Heart left ventricle (tissue), 16 donors: ENCODE measurements around the gene PAK1. TPM values are rescaled to one million over a fixed set of nuclear protein-coding genes. Genes with fewer than 3 reads are reported as not detected.

Experiments used
- ATAC-seq, 4 donors: fragments of 200-7000 bp; cut with Tn5 transposase; one replicate each; pipeline ENCODE4 v1.9.1; 2020 to 2022; ENCODE audit warnings: moderate library complexity in 4 of 4, mild to moderate bottlenecking in 3 of 4, moderate number of reproducible peaks in 1 of 4
- DNase-seq, 5 donors: peaks; one replicate each; pipeline ENCODE4 v3.0.0-alpha.2; 2020
- H3K27ac ChIP-seq, 12 donors: fragments of 200-600 bp; sonication (generic) in 4 of 12; one replicate each; pipeline versions ENCODE4 v1.5.0 to v1.8.0; 2016 to 2022; ENCODE audit warnings: mild to moderate bottlenecking in 2 of 12
- H3K27me3 ChIP-seq, 9 donors: fragments of 200-600 bp; sonication (generic) in 2 of 9; one replicate each; pipeline versions ENCODE4 v1.5.1 to v1.8.0; 2016 to 2022; ENCODE audit warnings: mild to moderate bottlenecking in 3 of 9
- H3K36me3 ChIP-seq, 9 donors: fragments of 200-600 bp; sonication (generic) in 2 of 9; one replicate each; pipeline versions ENCODE4 v1.5.0 to v1.8.0; 2018 to 2022; ENCODE audit warnings: mild to moderate bottlenecking in 2 of 9
- H3K4me1 ChIP-seq, 12 donors: fragments of 200-600 bp; sonication (generic) in 4 of 12; one replicate each; pipeline versions ENCODE4 v1.5.0 to v1.8.0; 2016 to 2022; ENCODE audit warnings: mild to moderate bottlenecking in 3 of 12
- H3K4me3 ChIP-seq, 12 donors: fragments of 200-600 bp; sonication (generic) in 4 of 12; one replicate each; pipeline versions ENCODE4 v1.5.0 to v1.8.0; 2017 to 2022; ENCODE audit warnings: mild to moderate bottlenecking in 9 of 12, moderate library complexity in 4 of 12
- H3K9me3 ChIP-seq, 12 donors: fragments of 200-600 bp; sonication (generic) in 4 of 12; one replicate each; pipeline versions ENCODE4 v1.5.0 to v1.8.0; 2016 to 2022; ENCODE audit warnings: mild to moderate bottlenecking in 1 of 12
- CTCF ChIP-seq, 12 donors: fragments of 200-600 bp; sonication (generic) in 4 of 12; IDR thresholded peaks; one replicate each; pipeline versions ENCODE4 v1.5.0 to v1.8.0; 2018 to 2022; ENCODE audit warnings: antibody characterized with exemption in 12 of 12, mild to moderate bottlenecking in 5 of 12
- POLR2A ChIP-seq, 2 donors: fragments of 450-650 bp; IDR thresholded peaks; one replicate each; pipeline ENCODE4 v1.6.1; 2017; ENCODE audit warnings: antibody characterized with exemption in 2 of 2, mild to moderate bottlenecking in 2 of 2, moderate library complexity in 2 of 2
- WGBS, 4 donors: extraction: QIAGEN DNeasy Blood & Tissue Kit in 2 of 4; methylation state at CpG; one replicate each; pipeline versions ENCODE4 v1.1.5 to v1.1.7; 2013 to 2018; 5-methylcytosine and 5-hydroxymethylcytosine counted together
- intact Hi-C, 10 donors: fragments of 100-400 bp; cut with DNase I; formaldehyde crosslinking; loops; one replicate each; pipeline versions ENCODE4 v1.11.1 to v1.14.2; 2022
- polyA plus RNA-seq, 2 donors: library from polyadenylated mRNA; stranded (reverse); fragments of 200-250 nt; gene quantifications; one replicate each; pipeline ENCODE4 v1.2.3, GENCODE V29; 2013
- total RNA-seq, 9 donors: library from RNA; depleted of rRNA in 2 of 9; stranded (reverse); fragments of >200 nt in 2 of 9; fragmentation: NEBNext Ultra II Directional in 3 of 9; extraction: Animal tissue kit (Norgen Biotek cat#: 25700) in 3 of 9; gene quantifications; one replicate each; pipeline versions ENCODE4 v1.1.0 to v1.2.4, GENCODE V29; 2016 to 2023
- donor health status: ischemic (EF 13 %, LVEDD 7.1; RV severe dilation, severe dysfunction).
- donor health status: healthy with polysubstance abuse.
- donor health status: DM: no; HTN: yes; CAD: no.
- donor health status: DM: no; HTN: no; CAD: no.
- donor health status: ischemic (EF 25% LVEDD 6.9; RV normal size, moderate dysfunction).
- donor health status: ischemic (EF 25% LVEDD 5.7; RV mildly dilated, moderate dysfunction).
- donor health status: healthy.
- donor health status: DM: yes; HTN: yes; CAD: no.
- donor health status: ischemic (EF 35%, LVEDD 5.7; RV mildly dilated, moderate dysfunction).
- donor health status: nonischemic (EF 11% LVEDD 7.7; RV severe dilation, severe dysfunction).
- donor health status: DM: yes; HTN: yes; CAD: no.
- donor health status: PGD.
- donor health status: ischemic (EF 29% LVEDD 5.4; RV normal size, mild dysfunction).
- donor health status: nonischemic (EF 23%, LVEDD 6.1; RV moderate dilation, normal function).

The PAK1 gene
- total and polyA plus RNA-seq, 11 donors = 2.1 to 25.4 (median 5.9) TPM

DNA sequence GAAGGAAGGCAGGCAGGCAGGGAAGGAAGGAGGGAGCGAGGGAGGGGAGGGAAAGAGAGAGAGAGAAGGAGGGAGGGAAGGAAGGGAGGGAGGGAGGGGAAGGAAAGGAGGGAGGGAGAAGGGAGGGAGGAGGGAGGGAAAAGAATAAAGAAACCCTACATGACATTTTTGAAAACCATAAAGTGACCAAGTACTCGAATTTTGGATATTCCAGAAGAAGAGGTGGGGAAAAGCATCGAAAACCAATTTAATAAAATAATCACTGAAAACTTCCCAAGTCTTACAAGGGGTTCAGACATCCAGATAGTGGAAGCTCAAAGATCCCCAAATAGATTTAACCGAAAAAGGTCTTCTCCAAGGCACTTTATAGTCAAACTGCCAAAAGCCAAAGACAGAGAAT is 184.2 kb downstream of the PAK1 start:
- intact Hi-C loops = no loop called here
- WGBS, 4 donors = 79 to 85% (median 82%) methylated on average over 4 of the region's 4 CpGs
- DNase-seq (no peak), ATAC-seq (no peak)
- Histone ChIP-seq H3K27me3 (peaks cover 0 to 10% (median 0%) of the 10 kb centered on the region in 9 donors), H3K36me3 (no peaks in the 10 kb centered on the region), H3K9me3 (peaks cover 0 to 7% (median 0%) of the 10 kb centered on the region in 12 donors), H3K4me3 (no peak overlapping the region), H3K4me1 (no peaks in the 10 kb centered on the region), H3K27ac (no peak overlapping the region)
- no peak for TF ChIP-seq CTCF (IDR thresholded peaks at IDR 0.05)
- no peak for TF ChIP-seq POLR2A (IDR thresholded peaks at IDR 0.05)

GRCh38 chr11:77287615-77288273 is 186.2 kb downstream of the PAK1 start:
- ATAC-seq (no peak), DNase-seq (no peak)
- intact Hi-C loops = no loop called here
- Histone ChIP-seq H3K36me3 (no peaks in the 10 kb centered on the region), H3K4me1 (no peaks in the 10 kb centered on the region), H3K27me3 (peaks cover 0 to 10% (median 0%) of the 10 kb centered on the region in 9 donors), H3K27ac (no peak overlapping the region), H3K4me3 (no peak overlapping the region), H3K9me3 (no peaks in the 10 kb centered on the region)
- TF ChIP-seq POLR2A (IDR thresholded peaks at IDR 0.05) (no peak), CTCF (IDR thresholded peaks at IDR 0.05) (no peak)
- WGBS, 4 donors = 81 to 86% (median 85%) methylated on average over 5 of the region's 5 CpGs

- Histone ChIP-seq H3K36me3 (no peaks in the 10 kb centered on the region), H3K9me3 (no peaks in the 10 kb centered on the region), H3K27me3 (peaks cover 0 to 10% (median 0%) of the 10 kb centered on the region in 9 donors), H3K27ac (no peak overlapping the region), H3K4me1 (no peaks in the 10 kb centered on the region), H3K4me3 (no peak overlapping the region)
- DNase-seq (no peak), ATAC-seq (no peak)
- no peak for TF ChIP-seq POLR2A (IDR thresholded peaks at IDR 0.05)
- TF ChIP-seq CTCF (IDR thresholded peaks at IDR 0.05) = no peak
- intact Hi-C loops = no loop called here
- 88 to 93% (median 89%) methylated on average over 3 of the region's 3 CpGs for WGBS, 4 donors
Measured at GRCh38 chr11:77287136-77287535, 186.8 kb downstream of the PAK1 start.

DNA sequence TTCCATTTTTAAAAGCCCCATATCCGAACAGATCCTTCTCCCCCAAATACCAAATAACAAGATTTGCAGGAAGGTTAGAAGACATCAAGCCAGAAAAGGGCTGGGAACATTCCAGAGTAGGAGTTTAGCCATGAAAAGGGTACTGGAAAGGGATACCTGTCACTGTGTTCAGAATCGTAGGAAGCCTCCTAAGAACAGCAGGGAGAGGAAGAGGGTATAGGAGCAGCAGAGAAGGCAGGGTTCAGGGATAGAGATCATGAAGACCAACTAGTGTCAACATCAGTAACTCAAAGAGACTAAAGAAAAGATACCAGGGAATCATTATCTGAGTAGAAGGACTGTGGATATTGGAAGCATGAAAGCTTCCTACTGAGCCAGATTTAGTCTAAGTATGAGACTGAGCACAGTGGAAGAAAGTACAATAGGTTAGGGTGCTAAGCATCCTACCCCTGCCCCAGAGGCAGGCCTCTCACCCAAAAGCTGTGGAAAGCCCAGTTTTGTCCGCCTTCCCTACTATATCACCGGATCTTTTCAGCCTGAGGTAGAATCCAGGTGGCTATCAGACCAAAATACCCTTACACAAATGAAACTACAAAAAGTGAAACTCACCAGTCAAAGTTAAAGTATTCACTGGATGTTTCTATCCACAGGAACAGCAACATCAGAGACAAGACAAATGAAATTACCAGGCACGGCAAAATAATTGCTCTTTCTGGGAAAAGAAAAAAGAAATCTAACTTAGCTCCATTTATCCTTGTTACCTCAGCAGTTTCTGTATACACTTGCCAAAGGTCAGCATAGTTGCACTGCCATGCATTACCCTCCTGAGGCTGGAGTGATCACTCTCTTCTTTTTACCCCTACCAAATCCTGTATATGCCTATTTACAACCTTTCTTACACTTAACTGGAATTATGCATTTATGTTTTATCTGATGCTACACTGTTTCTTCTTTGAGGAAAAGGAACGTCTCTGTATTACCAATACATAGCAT is 189.1 kb downstream of the PAK1 start:
- ATAC-seq = no peak
- DNase-seq = no peak
- no peak for TF ChIP-seq POLR2A (IDR thresholded peaks at IDR 0.05)
- TF ChIP-seq CTCF (IDR thresholded peaks at IDR 0.05) = no peak
- Histone ChIP-seq H3K9me3 (peaks cover 0 to 8% (median 0%) of the 10 kb centered on the region in 12 donors), H3K36me3 (no peaks in the 10 kb centered on the region), H3K27ac (no peak overlapping the region), H3K27me3 (peaks cover 0 to 10% (median 0%) of the 10 kb centered on the region in 9 donors), H3K4me1 (no peaks in the 10 kb centered on the region), H3K4me3 (no peak overlapping the region)
- intact Hi-C loops = no loop called here
- WGBS, 4 donors = 69 to 84% (median 77%) methylated on average over 6 of the region's 6 CpGs
